ENCODE measurements around the gene RNF225. TPM values are rescaled to one million over a fixed set of nuclear protein-coding genes. Genes with fewer than 3 reads are reported as not detected.

RNF225 gene
- total and polyA plus RNA-seq, 2 of the 13 experiments (the other 11 are each of a cell fraction or from before 2014, with no cell fraction given): not detected

- H3K36me3 ChIP-seq (replicated peaks in 1 of 2; ENCODE audit: control insufficient read depth in 1 of 2, insufficient read depth in 2 of 2, low read length in 2 of 2): no peaks in the 10 kb centered on the region
- no peak overlapping the region for H3K27ac ChIP-seq (ENCODE audit: extremely low read length, insufficient read depth, low read length)
- H4K20me1 ChIP-seq (ENCODE audit: insufficient read depth, low read length): no peaks in the 10 kb centered on the region
- 79% methylated on average over 8 of the region's 8 CpGs for WGBS (ENCODE audit: low lambda C conversion rate)
- H3K4me3 ChIP-seq (replicated peaks in 1 of 3; ENCODE audit: insufficient read depth in 1 of 3, low read depth in 2 of 3, low read length in 3 of 3): no peak overlapping the region
- H3K27me3 ChIP-seq (ENCODE audit: control insufficient read depth in 1 of 2, insufficient read depth in 2 of 2, low read length in 2 of 2): no peaks in the 10 kb centered on the region
- POLR2A ChIA-PET: interaction anchor here (1.5 kb wide), 1 partner anchor 13 kb away, joined by 5 read pairs; the partner anchor contains the start of gene ZNF497
- no peak for ATAC-seq
- FAIRE-seq: no peak
- CTCF ChIA-PET (ENCODE audit: low intra/inter-chr PET ratio, low total read pairs): no interaction called here
- DNase-seq (ENCODE audit: low spot score): no peak
- no TSS peak for BruUV-seq (replicated peaks)
- in situ Hi-C loops (cut with HindIII; ENCODE audit: extremely low pct_ligation_motif_present, low pct_unique_long_range_greater_than_20kb): no loop called here
- no peak overlapping the region for H3K4me2 ChIP-seq (ENCODE audit: low read depth, low read length)
- H3K79me2 ChIP-seq (ENCODE audit: insufficient read depth, low read length): no peaks in the 10 kb centered on the region
- H3K4me1 ChIP-seq (ENCODE audit: insufficient read depth, low read length): peaks cover 43% of the 10 kb centered on the region
- intact Hi-C loops (cut with micrococcal nuclease; ENCODE audit: unreplicated experiment): no loop called here
- no peak overlapping the region for H3K9ac ChIP-seq (ENCODE audit: insufficient read depth, low read depth, low read length)
- no peak overlapping the region for H2AFZ ChIP-seq (ENCODE audit: low read length)
- no peaks in the 10 kb centered on the region for H3K9me3 ChIP-seq (ENCODE audit: low read length)
- TF ChIP-seq RFXAP (CRISPR knock-in tag; IDR thresholded peaks at IDR 0.05; ENCODE audit: borderline replicate concordance) (no peak), ZNF781 (CRISPR knock-in tag; IDR thresholded peaks at IDR 0.05; ENCODE audit: borderline replicate concordance, not compliant biosample characterization) (no peak), ZNF224 (CRISPR knock-in tag; IDR thresholded peaks at IDR 0.05) (no peak), TRIM24 (CRISPR knock-in tag; IDR thresholded peaks at IDR 0.05) (no peak), KLF16 (CRISPR knock-in tag; IDR thresholded peaks at IDR 0.05) (no peak), NFYB (CRISPR knock-in tag; IDR thresholded peaks at IDR 0.05) (no peak), HCFC1 (IDR thresholded peaks at IDR 0.05; ENCODE audit: low read depth, low read length) (no peak), ZBTB21 (CRISPR knock-in tag; IDR thresholded peaks at IDR 0.05) (no peak)
- TF ChIP-seq, protein P1, sequence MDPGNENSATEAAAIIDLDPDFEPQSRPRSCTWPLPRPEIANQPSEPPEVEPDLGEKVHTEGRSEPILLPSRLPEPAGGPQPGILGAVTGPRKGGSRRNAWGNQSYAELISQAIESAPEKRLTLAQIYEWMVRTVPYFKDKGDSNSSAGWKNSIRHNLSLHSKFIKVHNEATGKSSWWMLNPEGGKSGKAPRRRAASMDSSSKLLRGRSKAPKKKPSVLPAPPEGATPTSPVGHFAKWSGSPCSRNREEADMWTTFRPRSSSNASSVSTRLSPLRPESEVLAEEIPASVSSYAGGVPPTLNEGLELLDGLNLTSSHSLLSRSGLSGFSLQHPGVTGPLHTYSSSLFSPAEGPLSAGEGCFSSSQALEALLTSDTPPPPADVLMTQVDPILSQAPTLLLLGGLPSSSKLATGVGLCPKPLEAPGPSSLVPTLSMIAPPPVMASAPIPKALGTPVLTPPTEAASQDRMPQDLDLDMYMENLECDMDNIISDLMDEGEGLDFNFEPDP (CRISPR knock-in tag; conservative IDR thresholded peaks at IDR 0.05): no peak
- TF ChIP-seq, protein P2, sequence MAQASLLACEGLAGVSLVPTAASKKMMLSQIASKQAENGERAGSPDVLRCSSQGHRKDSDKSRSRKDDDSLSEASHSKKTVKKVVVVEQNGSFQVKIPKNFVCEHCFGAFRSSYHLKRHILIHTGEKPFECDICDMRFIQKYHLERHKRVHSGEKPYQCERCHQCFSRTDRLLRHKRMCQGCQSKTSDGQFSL (CRISPR knock-in tag; IDR thresholded peaks at IDR 0.05): no peak
- TF ChIP-seq, protein P3, sequence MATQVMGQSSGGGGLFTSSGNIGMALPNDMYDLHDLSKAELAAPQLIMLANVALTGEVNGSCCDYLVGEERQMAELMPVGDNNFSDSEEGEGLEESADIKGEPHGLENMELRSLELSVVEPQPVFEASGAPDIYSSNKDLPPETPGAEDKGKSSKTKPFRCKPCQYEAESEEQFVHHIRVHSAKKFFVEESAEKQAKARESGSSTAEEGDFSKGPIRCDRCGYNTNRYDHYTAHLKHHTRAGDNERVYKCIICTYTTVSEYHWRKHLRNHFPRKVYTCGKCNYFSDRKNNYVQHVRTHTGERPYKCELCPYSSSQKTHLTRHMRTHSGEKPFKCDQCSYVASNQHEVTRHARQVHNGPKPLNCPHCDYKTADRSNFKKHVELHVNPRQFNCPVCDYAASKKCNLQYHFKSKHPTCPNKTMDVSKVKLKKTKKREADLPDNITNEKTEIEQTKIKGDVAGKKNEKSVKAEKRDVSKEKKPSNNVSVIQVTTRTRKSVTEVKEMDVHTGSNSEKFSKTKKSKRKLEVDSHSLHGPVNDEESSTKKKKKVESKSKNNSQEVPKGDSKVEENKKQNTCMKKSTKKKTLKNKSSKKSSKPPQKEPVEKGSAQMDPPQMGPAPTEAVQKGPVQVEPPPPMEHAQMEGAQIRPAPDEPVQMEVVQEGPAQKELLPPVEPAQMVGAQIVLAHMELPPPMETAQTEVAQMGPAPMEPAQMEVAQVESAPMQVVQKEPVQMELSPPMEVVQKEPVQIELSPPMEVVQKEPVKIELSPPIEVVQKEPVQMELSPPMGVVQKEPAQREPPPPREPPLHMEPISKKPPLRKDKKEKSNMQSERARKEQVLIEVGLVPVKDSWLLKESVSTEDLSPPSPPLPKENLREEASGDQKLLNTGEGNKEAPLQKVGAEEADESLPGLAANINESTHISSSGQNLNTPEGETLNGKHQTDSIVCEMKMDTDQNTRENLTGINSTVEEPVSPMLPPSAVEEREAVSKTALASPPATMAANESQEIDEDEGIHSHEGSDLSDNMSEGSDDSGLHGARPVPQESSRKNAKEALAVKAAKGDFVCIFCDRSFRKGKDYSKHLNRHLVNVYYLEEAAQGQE (IDR thresholded peaks at IDR 0.05; ENCODE audit: borderline replicate concordance in 1 of 2, low read depth in 1 of 2, low read length in 2 of 2): no peak
These were observed 45.9 kb upstream of the RNF225 start for GRCh38 chr19:58349590-58349989.
